ENCODE results near the gene MYL2. TPM values are rescaled to one million over a fixed set of nuclear protein-coding genes. Genes with fewer than 3 reads are reported as not detected.
A peak's percentile ranks its signal among the peaks of the same experiment; 100 is the strongest.
"Not testable (repeated sequence)": the region's sequence is repeated elsewhere in the genome, so short reads cannot be mapped to it uniquely, and the experiment has no call there.

Gene MYL2
- polyA plus RNA-seq (2014; cell fraction: cytosol; rRNA removed): not detected in 2 replicates
- not detected in 2 replicates for polyA plus RNA-seq (2014; cell fraction: nucleus; rRNA removed)

DNA sequence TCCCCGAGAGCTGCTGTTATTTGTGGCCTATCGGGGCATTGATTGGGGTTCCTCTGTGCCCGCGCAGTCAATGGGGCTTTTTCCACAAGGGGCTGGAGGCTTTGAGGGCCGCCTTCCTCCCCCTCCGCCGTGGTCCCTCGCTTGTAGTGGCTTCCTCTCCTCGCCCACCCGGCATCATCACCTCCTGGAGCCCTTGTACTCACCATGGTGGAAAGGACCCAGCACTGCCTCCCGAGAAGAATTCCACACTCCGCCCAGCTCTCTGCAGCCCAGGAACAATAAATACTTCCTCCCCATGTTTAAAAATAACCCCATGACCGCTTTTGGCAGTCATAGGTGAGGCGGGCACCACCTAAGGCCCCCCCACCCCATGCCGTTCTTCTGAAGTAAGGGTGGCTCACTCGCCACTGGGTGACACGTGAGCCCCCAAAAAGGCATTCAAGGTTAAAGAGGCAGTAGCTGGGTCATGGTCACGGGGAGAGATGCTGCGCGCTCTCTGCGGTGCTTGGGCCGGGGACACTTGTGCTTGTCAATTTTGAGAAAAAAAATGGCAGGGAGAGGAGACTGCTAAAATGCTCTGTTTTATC, at the start of gene MYL2:
Gene MYL2, minus strand, starts transcription at position 256 of the 587 bp plus-strand sequence. Its CDS starts 50 bp downstream, at position 206.
- DNase-seq (ENCODE audit: low spot score): no peak

DNA sequence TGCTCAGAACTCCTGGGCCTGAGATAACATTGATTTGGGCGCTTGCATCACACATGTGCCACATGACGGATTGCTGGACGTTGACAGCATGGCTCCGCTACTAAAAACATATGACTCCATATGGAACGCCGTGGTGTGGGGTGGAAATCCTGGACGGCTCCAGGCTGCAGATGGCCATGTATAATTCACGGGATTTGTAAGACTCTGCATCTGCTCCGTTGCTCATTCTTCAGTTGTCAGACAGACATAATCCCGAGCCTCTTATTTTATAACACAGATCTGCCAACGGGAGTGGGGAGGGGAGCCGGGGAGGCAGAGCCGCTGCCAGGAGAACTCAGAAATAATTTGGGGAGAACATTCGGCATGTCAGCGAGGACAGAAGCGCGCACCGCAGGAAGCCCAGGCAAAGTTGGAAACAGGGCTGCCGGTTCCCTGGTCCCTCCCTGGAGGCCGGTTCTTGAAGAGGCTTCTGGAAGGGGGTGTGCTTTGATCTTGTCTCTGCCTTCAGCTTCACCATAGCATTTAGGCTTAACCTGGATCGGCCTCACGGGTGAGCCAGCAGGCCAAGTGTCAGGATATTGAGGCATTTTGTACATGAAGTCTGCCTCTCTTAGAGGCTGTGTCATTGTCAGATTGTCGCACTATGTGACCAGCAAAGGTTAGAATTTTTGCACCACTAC, 45.8 kb upstream of the MYL2 start:
- peak; percentile 29 for DNase-seq (ENCODE audit: low spot score)

- peak; percentile 60 for DNase-seq (ENCODE audit: low spot score)
Measured at GRCh38 chr12:110965574-110965973, 45.2 kb upstream of the MYL2 start.

GRCh38 chr12:110960795-110961194, 40.4 kb upstream of the MYL2 start:
- no peak for DNase-seq (ENCODE audit: low spot score)

DNA sequence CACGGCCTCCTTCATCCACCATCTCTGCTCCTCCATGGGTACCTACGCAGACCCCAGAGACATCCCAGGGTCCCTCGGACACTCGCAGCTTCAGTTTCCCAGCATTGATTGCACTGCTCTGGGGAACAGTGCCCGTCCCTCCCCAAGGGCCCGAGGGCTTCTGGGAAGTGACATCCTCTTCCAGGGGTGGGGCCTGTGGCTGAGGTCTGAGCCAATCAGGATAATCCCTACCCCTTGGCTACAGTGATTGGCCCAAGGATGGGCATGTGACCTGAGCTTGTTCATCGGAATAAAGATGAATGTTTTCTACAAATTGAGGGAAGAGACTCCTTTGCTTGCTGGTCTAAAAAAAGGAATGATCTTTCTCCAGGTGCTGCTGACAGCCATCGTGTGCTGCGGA, 37.3 kb upstream of the MYL2 start:
- peak; percentile 19 for DNase-seq (ENCODE audit: low spot score)

- no peak for DNase-seq (ENCODE audit: low spot score)
Measured at GRCh38 chr12:110957159-110957558, 36.8 kb upstream of the MYL2 start.

DNA sequence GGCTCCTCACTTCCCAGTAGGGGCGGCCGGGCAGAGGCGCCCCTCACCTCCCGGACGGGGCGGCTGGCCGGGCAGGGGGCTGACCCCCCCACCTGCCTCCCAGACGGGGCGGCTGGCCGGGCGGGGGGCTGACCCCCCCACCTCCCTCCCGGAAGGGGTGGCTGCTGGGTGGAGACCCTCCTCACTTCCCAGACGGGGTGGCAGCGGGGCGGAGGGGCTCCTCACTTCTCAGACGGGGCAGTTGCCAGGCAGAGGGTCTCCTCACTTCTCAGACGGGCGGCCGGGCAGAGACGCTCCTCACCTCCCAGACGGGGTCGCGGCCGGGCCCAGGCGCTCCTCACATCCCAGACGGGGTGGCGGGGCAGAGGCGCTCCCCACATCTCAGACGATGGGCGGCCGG, 30.5 kb upstream of the MYL2 start:
- DNase-seq (ENCODE audit: low spot score): not testable (repeated sequence)

GRCh38 chr12:110950466-110950865, 30.1 kb upstream of the MYL2 start:
- not testable (repeated sequence) for DNase-seq (ENCODE audit: low spot score)

GRCh38 chr12:110948041-110948440, 27.7 kb upstream of the MYL2 start:
- DNase-seq (ENCODE audit: low spot score): no peak

DNA sequence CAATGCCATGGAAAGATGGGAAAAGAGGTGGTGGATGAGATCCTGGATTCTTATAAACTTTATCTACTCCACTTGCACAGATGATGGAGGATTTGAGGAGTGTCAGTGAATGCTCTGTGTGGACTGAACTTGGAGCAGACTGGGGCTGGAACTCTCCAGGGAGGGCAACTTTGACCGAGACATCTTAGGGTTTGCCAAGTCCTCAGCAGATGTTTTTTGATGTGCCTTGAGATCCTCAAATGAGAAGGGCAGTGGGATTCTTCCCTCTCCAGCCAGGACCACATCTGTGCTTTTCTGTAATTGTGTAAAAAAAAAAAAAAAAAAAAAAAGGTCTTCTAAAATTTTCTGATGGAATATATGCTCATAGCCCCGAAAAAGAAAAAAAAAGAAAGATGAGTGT, 23.0 kb upstream of the MYL2 start:
- no peak for DNase-seq (ENCODE audit: low spot score)

GRCh38 chr12:110941391-110941790, 21.0 kb upstream of the MYL2 start:
- DNase-seq (ENCODE audit: low spot score): no peak

- DNase-seq (ENCODE audit: low spot score): no peak
Measured at GRCh38 chr12:110940933-110941332, 20.6 kb upstream of the MYL2 start.

GRCh38 chr12:110940296-110940695, 19.9 kb upstream of the MYL2 start:
- DNase-seq (ENCODE audit: low spot score): no peak

- DNase-seq (ENCODE audit: low spot score): peak; percentile 60
Measured at GRCh38 chr12:110937104-110937641, 16.8 kb upstream of the MYL2 start.

DNA sequence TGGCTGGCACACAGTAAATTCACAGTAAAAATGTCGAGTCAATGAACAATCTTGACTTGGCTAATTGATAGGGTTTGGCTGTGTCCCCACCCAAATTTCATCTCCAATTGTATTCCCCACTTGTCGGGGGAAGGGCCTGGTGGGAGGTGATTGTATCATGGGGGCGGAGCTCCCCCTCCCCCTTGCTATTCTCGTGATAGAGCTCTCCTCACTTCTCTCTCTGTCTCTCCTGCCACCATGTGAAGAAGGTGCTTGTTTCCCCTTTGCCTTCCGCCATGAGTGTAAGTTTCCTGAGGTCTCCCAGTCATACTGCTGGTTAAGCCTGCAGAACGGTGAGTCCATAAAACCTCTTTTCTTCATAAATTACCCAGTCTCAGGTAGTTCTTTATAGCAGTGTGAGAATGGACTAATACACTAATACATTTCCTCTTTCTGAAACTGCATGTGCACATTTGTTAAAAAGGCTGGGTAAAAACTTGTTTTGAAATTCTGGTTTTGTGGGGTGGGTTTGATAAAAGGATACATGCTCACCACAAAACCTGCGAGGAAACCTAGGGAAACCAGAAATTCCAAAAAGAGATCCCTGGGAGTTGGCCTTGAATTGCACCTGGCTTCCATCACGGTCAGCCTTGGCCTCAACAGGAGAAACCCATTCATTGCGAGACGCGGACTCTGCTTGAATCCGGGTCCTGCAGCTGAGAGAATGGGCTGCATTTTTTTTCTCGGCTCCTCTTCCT, 16.2 kb upstream of the MYL2 start:
- no peak for DNase-seq (ENCODE audit: low spot score)

- DNase-seq (ENCODE audit: low spot score): no peak
Measured at GRCh38 chr12:110935588-110935987, 15.2 kb upstream of the MYL2 start.

GRCh38 chr12:110934093-110934852, 13.9 kb upstream of the MYL2 start:
- no peak for DNase-seq (ENCODE audit: low spot score)

DNA sequence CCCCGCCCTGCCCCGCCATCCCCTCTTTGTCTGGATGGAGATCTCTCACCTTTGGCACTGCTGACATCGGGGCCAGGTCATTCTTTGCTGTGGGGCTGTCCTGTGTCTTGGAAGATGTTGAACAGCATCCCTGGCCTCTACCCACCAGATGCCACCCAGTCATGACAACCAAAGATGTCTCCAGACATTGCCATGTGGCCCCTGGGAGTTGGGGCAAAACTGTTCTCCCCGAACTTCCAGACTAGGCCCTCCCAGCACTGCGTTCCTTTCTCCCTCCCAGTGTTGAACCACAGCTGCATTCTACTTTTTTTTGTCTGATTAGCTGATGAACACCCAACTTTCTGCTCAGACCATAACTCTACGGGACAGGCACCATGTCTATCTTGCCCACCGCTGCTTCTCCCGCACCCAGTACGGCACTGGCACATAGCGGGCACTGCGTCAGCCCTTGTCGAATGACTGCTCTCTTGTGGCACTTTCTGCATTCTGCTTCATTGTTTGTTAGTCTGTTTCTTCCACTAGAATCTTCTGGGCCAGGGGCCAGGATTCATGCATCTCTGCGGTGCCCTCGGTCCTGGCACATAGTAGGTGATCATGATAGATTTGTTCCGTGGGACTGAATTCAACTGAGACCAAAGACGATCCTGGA, 13.1 kb upstream of the MYL2 start:
- DNase-seq (ENCODE audit: low spot score): no peak

- no peak for DNase-seq (ENCODE audit: low spot score)
Measured at GRCh38 chr12:110932046-110932445, 11.7 kb upstream of the MYL2 start.

- DNase-seq (ENCODE audit: low spot score): no peak
Measured at GRCh38 chr12:110931315-110931728, 10.9 kb upstream of the MYL2 start.
